Upper lobe of left lung (tissue), 4 donors: ENCODE results near the gene MYH7B.

Experiments
- CTCF ChIP-seq, 6 experiments: fragments of 450-650 bp in 4 of 6; fragments of 200-600 bp in 2 of 6; sonication (generic) in 2 of 6; IDR thresholded peaks; one replicate each; pipeline ENCODE4 v1.5.1; 2016 to 2019; ENCODE audit warnings: antibody characterized with exemption in 6 of 6
- EP300 ChIP-seq, 4 donors: sonication (generic); formaldehyde crosslinking; IDR thresholded peaks; one replicate each; pipeline ENCODE4 v1.5.1; 2017; ENCODE audit warnings: antibody characterized with exemption in 4 of 4, control low read depth in 2 of 4
- POLR2A ChIP-seq, 4 donors: fragments of 450-650 bp; IDR thresholded peaks; one replicate each; pipeline ENCODE4 v1.5.1; 2016 to 2017; ENCODE audit warnings: antibody characterized with exemption in 4 of 4, mild to moderate bottlenecking in 2 of 4

GRCh38 chr20:34970846-34971560 is 15.3 kb downstream of the MYH7B start:
- TF ChIP-seq CTCF (IDR thresholded peaks at IDR 0.05), result no peak
- no peak for TF ChIP-seq POLR2A (IDR thresholded peaks at IDR 0.05)
- no peak for TF ChIP-seq EP300 (IDR thresholded peaks at IDR 0.05)
